ENCODE data around the gene SHB.

The SHB gene

DNA sequence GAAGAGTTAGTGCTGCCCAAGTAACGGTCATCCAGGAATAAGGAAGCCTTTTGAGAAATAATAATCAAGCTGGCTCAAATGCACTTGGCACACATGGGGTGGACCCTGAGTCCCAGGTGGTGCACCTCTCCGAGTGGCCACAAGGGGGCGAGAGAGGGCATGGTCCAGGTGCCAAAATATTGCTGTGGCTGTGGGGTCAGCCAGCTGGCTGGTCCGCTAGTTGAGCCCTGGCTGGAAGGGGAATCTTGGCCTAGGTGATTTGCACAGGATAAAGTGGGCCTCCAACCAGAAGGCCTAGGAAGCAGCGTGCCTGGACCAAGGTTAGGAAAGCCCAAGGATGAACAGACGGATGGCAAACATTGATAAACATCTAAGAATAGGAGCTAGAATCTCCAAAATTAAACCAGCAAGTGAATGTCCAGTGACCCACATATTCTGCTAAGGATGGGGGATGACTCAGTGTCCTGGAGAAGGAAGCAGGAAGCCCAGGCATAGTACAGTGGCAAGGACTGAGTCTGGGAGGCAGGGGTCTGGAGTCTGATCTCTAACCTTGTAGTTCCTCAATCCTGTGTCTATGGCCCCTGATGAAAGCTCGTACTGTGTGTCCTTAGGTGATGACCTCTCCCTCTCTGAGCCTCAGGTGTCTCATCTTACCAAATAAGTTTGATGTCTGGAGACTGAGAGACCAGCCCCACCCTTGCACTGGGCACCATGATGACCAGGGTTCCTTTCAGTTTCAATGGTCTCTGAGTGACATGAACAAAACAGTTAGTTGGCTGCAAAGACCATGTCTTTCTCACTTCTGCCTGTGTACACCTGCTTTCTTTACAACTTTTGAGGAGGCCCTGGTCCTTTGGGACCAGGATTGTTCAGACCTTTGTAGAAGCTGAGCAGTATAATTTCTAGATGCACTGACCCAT, 19.2 kb upstream of the SHB start:
- DNase-seq (ENCODE audit: low read depth) = peak; percentile 56

DNA sequence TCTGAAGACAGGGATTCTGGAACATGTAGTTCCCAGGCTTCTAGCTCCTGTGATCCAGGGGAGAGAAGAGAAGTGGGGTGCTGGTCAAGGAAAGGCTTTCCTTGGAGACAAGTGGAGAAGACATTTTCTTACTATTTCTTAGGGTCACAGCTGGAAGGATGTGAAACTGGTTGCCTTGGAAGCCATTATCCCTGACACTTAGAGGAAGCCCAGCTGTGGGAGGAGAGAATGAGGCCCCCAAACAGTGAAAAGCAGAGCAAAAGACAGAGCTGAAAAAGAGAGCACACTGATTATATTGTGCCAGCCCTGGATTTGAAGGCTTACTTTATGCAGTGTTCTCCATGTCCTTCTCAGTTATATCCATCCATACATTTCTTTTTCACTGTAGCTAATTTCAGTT, 17.5 kb upstream of the SHB start:
- DNase-seq (ENCODE audit: low read depth) = no peak

DNA sequence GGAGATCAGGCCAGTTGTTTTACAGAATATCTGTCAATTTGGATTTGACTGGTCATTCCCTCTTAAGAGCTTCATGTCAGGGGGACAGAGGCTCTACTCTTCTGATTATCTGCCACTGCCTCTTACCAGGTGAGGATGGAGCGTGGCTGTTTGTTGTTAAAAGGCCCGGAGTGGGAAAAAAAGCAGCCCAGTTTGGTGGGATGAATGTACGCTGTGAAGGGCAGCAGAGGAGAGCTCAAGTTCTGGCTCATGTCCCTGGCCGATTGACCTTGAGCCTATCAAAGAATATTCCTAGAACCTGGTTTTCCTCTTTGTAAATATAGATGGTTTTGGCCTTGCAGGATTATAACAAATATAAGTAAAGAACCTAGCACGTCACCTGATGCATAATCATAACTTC, 16.3 kb upstream of the SHB start:
- no peak for DNase-seq (ENCODE audit: low read depth)

DNA sequence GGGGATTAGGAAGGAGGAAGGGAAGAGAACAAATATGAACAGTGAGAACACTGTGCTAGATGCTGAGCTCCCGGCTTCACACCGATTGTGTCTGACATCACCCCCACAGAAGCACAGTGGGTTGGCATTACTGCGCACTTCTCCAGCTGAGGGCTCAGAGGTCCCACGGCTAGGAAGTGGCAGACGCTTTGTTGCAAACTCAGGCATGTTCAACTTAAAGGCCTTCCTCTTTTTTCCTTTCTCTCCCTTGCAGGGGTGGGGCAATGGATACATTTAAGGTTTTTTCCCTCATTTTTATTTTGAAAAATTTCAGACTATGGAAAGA, 15.5 kb upstream of the SHB start:
- no peak for DNase-seq (ENCODE audit: low read depth)

DNA sequence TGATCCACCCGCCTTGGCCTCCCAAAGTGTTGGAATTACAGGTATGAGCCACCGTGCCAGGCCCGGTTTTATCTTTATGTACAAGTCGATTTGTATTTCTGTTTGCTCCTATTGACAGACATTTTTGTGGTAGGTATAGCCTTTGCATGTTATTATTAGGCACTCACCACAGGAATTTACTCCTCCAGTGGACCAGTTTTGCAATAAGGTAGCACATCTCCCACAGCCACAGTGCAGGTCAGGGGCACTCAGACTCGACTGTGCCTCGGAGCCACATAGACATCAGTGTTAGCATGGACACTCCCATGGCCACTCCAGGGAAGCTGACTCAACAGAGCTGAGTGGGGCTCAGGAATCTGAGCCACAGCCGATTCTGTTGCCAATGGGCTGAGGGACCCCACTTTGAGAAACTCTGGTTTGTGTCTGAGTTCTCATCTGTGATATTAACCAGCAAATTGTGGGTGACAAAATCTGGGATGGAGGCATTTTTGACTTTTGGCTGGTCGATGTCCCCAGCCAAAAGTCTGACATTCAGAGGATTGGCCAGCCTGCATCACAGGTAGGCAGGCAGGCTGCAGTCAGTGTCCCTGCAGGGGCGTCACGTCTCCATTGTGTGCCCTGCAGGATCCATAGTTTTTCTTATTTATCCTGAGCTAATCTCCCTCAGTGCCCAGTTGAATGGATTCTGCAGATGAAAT, 15.0 kb upstream of the SHB start:
- no peak for DNase-seq (ENCODE audit: low read depth)

DNA sequence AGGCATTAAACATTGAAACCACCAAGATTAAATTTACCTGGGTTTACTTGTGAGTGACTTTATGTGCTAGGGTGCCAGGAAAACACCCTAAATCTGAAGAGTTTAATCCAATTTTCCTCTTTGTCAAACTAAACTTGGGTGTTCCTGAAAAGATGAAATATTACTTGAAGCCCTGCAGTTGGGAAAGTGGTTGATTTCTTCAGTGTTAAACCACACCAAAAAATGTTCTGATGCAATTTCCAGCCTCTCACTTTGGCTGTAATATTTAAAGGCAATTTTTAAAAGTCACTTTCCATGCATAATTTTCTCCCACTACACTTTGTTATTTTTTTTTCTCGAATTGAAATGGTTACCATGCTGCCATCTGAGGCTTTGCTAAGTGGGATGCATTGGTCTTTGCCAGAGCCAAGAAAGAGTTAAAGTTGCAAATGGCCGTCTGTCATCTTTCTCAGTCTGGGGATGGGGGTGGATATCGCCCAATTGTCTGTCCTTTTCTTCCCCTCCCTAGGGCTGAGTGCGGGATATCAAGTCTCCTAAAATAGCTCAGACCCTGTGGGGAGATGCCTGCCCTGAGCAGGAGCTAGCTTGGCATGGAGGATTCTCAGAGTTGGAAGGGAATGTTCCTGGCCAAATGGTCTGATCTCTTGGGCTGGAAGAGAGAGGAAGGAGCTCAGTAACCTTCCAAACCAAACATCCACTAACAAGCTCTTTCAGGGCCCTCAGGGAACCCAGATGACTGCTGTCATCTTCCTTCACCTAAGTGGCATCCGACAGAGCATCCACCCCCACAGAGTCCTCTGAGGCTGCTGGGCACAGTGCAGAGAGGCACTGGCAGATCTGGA, 13.6 kb upstream of the SHB start:
- no peak for DNase-seq (ENCODE audit: low read depth)

DNA sequence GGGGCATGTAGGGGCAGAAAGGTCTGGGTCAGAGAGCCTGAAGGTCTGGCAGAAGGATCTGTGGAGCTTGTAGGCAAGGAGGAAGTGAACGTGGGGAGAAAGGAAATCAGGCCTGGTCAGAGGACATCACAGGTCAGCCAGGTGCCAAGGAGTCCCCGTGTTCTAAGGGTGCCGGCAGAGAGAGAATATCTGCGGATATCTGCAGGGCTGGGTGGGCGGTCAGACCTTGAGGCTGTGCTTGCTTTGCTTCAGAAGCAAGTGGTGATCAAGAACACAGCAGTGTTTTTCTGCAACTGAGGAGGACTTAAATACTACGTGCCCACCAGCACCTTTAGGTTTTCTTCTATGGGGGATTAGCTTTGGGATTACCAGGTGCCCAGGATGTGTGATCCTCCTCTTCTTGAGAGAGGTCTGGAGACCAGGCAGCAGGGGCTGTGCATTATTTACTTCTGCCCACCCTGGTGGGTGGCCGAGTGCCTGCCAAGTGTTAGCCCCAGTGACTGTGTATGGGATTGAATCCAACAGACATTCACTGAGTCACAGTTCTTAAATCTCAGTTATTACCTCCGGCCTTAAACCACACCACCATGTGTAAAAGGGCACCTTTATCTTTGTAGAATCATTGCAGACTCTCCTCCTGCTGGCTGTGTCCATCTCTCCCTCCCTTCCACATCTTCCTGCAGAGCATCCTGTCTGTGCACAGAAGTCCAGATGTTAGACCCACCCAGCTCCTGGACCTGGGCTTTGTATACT, 12.5 kb upstream of the SHB start:
- no peak for DNase-seq (ENCODE audit: low read depth)

DNA sequence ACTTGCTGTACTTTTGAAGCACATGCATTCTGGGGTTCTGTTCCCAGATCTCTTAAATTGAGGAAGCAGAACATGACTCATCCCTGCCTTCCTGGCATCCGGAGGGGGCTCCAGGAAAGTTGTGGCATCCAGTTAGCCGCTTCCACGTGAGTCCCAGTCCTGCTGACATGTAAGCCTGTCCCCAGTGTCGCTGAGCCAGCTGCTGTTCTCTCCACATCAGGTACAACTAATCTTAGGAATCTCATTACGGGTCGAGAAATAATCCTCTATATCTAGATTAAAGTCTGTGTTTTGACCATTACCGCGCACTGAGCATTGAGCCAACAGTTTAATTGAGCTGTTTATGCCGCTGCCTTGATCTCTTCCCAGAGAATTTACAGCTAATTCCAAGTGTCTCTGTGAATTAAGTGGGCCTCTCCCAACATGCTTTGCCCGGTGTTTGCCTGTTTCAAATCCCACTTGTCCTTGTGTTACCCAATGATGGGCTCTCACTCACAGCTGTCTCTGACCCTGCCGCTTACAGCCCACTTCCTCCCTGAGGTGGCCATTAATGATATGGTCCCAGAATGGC, 10.5 kb upstream of the SHB start:
- DNase-seq (ENCODE audit: low read depth) = no peak

DNA sequence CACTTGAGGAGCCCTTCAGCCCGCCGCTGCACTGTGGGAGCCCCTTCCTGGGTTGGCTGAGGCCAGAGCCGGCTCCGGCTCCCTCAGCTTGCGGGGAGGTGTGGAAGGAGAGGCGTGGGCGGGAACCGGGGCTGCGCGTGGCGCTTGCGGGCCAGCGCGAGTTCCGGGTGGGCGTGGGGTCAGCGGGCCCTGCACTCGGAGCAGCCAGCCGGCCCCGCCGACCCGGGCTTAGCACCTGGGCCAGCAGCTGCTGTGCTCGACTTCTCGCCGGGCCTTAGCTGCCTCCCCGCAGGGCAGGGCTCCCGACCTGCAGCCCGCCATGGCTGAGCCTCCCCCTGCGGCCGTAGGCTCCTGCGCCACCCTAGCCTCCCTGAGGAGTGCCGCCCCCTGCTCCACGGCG, 6.2 kb upstream of the SHB start:
- no peak for DNase-seq (ENCODE audit: low read depth)

DNA sequence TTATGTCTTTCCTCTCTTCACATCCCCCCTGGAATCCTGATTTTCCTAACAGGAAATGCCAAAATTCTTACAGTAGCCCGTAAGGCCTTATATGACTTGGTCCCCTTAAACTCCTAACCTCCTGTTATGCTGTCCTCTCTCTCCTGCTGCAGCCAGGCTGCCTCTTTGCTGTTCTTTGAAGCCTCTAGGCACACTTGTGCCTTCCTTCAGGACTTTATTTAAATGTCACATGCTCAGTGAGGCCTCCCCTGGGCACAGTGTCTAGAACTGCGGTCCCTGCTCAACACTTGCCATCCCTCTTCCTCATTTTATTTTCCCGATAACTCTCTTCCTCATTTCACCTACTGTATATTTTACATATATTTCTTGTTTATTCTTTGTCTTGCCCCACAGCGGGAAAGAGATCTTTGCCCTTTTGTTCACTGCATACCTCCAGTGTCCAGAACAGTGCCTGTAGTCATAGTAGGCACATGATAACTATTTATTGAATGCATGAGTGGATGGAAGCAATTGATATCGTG, 5.5 kb upstream of the SHB start:
- no peak for DNase-seq (ENCODE audit: low read depth)

DNA sequence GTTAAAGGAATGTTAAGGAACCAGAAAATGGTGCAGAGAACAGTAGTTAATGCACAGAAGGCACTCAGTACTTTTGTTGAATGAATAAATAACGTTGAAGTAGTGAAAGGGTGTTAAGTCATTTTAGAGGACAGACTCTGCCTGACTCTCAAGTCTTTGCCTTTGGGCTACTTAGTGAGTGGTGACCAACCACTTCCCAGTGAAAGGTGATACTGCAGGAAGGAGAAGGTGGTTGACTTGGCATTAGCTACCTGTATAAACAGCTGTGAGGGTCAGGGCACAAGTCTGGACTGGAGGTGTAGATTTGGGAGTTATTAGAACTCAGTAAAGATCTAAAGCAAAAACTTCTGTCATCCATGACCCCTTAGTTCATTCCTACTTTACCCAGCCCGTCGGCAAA, 4.9 kb upstream of the SHB start:
- no peak for DNase-seq (ENCODE audit: low read depth)

DNA sequence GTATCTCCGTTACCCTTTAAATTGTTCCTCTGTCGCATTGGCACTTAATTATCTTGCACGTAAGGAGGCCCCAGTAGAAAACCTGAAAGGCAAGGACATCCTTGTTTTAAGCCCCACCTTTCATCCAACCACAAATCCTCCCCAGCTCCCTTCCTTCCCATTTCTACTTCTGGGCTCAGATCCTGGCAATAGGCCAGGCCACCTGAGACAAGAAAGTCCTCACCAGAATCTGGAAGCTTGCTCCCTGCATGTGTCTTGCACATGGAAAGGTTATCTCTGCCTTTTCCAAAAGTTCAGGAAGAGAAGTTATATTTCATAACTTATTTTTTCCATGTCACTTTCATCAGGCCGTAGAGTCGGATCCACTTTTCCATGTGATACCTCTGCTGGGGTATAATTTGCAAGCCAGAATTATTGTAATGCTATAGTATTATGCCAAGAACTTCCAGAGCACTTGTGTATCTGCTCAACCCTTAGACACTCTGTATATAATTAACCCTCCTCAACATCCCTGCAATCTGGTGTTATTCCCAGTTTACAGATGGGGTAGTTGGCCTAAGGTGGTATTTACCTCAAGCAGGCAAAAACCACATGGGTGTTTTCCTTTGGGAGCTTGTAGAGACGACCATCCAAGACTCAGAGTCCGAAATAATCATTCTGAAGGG, 2.6 kb upstream of the SHB start:
- DNase-seq (ENCODE audit: low read depth) = no peak

DNA sequence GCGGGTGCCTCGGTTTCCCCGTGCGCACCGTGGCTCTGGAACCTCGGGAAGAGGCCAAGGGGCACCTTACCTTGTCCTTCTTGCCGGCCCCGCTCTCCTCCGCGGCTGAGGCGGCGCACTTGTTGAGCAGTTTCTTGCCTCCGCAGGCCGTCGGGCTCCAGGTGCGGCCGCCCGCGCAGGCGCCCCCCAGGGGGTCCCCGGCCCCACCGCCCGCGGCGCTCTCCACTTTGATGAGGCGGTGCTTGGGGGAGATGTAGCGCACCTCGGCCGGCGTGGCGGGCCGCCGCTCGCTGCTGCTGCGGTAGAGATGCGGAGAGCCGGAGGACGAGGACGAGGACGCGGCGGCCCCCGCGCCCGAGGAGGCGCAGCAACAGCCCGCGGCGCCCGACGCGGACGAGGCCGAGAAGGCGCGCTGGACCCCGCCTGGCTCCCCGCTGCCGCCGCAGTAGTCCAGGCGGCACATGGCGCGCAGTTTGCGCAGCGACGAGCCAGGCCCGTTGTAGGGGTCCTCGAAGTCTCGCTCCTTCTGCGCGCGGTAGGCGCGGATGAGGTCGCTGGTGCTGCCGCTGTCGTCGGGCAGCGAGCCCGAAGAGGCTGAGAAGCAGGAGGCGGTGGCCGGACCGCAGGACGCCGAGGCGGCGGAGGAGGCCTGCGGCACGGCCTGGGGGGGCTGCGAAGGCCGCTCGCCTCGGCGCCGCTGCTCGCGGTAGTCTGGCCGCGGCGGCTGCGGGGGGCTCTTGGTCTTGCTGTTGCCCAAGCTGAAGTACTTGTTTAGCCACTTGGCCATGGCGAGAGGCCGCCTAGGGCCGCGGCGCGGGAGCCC, 957 bp downstream of the SHB start:
- no peak for DNase-seq (ENCODE audit: low read depth)

DNA sequence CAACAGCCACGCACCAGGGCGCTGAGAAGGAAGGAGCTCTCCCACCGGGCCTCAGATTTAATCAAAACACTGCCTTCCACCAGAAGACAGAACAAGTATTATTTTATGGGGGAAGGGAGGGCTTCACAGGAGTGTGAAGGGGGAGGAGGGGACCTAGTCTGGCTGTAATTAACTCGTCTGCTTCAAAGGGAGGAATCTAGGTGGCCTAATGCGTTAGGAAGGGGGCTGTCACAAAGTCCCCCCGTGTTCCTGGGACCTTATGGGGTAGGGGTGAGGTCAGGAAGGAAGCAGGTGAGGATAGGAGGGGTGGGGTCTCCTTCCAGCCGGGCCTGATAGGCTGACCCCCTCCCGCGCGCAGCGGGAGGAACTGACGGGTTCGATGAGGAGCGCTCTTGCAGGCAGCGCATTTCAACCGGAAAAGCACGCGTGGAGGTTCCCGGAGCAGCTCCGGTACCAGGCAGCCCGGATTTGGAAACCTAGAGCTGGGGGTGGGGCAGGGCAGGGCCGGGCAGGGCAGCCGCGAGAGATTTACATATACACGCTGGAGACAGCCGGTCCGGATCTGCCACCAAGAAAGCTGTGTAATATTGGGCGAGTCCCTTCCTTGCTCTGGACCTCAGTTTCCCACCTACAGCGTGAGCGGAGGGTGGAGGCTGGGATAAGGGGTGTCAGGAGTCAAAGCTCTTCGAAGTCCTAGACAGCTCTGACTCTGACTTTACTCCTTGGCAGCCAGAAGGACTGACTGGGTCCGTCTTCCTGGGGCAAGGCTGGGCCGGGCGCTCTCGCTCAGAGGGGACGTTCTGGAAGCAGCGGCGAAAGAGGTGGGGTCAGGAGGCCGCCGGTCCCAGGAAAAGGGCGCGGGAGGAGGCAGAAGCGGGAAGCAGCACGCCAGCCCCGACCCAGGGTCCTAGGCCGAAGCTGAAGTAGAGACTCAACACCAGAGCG, 1.8 kb downstream of the SHB start:
- no peak for DNase-seq (ENCODE audit: low read depth)

DNA sequence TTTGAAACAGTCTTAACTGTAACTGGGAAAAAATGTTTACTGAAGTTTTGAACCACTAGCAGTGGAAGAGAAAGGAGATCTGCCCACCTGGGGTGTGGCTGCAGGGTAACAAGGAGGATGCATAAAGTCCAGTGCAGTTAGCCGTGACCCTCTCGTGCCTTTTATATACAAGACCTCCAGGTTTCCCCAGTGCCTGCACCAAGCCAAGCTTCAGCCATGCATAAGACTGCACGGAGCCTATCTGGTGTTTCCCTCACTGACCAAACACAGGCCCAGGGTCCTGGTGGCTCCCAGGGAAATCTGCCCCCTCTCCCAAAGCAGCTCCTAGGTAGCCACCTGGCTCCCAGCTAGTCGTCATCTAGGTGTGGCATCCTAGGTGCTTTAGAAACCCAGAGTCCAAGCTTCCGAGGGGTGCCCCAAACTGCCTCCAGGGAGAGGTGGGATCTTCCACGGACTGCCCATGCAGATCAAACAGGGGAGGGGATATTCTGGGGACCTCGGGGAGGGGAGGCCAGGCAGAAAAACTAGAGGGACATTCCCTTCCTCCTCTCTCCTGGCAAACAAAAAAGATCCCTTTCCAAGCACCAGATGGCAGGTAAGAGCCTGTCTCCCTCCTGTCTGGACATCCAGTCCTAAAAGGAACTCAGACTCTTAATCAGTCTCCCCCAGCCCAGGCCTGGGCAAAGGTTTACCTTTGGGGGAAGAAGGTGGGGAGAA, 2.7 kb downstream of the SHB start:
- DNase-seq (ENCODE audit: low read depth) = no peak

DNA sequence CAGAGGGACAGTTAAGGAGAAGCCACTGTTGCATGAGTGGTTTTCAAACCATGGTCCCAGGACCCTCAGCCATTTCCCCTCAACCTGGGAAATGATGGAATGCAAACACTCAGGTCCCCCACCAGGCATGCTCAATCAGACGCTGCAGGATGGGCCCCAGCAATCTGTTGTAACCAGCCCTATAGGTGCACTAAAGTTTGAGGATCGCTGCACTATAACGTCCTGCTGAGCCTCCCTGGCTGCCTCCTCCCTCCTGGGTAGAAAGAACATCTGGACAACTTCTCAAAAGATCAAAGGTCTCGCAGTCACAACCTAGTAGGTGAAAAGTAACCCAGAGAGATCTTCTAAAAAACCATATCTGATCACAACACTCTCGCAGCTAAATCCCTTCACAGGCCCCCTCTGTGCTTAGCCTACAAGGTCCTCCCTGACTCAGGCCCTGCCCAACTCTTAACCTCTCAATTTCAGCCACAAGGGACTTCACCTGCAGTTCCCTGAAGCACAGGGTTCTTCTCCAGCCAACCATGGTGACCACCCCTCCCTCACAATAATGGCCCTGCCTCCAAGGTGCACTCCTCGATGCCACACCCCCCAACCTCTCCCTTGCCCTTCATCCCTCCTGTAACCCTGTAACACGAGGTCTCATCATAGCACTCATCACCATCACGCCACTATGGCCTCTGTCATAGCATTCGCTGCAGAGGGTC, 3.5 kb downstream of the SHB start:
- no peak for DNase-seq (ENCODE audit: low read depth)

DNA sequence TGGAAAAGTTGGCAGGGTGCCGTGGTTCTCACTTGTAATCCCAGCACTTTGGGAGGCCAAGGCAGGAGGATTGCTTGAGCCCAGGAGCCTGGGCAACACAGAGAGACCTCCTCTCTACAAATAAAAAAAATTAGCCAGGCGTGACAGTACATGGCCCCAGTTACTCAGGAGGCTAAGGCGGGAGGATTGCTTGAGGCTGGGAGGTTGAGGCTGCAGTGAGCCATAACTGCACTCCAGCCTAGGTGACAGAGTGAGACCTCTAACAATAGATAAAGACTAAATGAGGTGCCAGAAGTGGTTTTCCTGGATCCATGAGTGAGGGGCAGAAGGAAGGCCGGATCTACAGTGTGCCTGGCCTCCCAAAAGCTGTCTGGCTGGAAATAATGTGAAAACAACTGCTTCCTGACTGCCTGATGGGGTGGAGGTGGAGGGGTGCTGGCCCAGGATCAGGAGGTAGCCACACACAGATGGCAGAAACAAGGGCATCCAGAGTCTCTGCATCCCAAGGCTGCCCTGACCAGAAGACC, 4.1 kb downstream of the SHB start:
- no peak for DNase-seq (ENCODE audit: low read depth)

All from T follicular helper cell (primary cell).